ENCODE data around the gene BABAM1. TPM values are rescaled to one million over a fixed set of nuclear protein-coding genes. Genes with fewer than 3 reads are reported as not detected.

The BABAM1 gene
- total and polyA plus RNA-seq, 9 of the 15 experiments (the other 6 are each of a cell fraction or from before 2014, with no cell fraction given) = 14.7 to 160 (median 113) TPM

DNA sequence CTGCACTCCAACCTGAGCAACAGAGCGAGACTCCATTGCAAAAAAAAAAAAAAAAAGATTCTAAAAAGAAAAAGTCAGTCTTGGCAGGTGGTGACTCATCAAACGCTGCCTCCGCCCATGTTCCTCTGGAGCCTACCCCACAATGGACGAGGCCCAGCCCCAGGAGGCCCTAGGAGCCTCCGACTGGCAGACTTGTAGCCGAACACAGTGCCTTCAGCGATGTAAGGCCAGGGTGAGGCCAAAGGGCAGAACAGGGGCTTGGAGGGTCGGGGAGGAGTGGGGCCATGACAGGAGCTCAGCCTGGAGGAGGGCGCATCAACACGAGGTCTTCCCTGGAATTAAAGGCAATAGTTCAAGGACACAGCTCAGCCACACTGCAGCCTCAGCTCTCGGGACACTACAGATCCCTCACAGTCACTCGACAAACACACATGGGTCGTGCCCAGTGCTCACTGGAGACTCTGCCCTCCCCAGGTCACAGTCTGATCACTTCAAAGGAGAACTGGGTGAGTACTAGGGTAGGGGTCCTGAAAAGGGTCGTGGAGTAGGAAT is 47.0 kb upstream of the BABAM1 start (continued):
- TF ChIP-seq, protein P1, sequence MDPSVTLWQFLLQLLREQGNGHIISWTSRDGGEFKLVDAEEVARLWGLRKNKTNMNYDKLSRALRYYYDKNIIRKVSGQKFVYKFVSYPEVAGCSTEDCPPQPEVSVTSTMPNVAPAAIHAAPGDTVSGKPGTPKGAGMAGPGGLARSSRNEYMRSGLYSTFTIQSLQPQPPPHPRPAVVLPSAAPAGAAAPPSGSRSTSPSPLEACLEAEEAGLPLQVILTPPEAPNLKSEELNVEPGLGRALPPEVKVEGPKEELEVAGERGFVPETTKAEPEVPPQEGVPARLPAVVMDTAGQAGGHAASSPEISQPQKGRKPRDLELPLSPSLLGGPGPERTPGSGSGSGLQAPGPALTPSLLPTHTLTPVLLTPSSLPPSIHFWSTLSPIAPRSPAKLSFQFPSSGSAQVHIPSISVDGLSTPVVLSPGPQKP (CRISPR knock-in tag; IDR thresholded peaks at IDR 0.05) = no peak
- no peak for TF ChIP-seq RBM14 (IDR thresholded peaks at IDR 0.05; ENCODE audit: borderline replicate concordance, insufficient read depth, low read depth, low read length)
- TF ChIP-seq, protein P2, sequence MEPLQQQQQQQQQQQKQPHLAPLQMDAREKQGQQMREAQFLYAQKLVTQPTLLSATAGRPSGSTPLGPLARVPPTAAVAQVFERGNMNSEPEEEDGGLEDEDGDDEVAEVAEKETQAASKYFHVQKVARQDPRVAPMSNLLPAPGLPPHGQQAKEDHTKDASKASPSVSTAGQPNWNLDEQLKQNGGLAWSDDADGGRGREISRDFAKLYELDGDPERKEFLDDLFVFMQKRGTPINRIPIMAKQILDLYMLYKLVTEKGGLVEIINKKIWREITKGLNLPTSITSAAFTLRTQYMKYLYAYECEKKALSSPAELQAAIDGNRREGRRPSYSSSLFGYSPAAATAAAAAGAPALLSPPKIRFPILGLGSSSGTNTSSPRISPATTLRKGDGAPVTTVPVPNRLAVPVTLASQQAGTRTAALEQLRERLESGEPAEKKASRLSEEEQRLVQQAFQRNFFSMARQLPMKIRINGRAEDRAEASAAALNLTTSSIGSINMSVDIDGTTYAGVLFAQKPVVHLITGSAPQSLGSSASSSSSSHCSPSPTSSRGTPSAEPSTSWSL (CRISPR knock-in tag; IDR thresholded peaks at IDR 0.05; ENCODE audit: borderline replicate concordance) = no peak
- no peak for TF ChIP-seq CBX1 (IDR thresholded peaks at IDR 0.05; ENCODE audit: low read depth)
- TF ChIP-seq CSDE1 (IDR thresholded peaks at IDR 0.05) = no peak
- TF ChIP-seq, protein P3, sequence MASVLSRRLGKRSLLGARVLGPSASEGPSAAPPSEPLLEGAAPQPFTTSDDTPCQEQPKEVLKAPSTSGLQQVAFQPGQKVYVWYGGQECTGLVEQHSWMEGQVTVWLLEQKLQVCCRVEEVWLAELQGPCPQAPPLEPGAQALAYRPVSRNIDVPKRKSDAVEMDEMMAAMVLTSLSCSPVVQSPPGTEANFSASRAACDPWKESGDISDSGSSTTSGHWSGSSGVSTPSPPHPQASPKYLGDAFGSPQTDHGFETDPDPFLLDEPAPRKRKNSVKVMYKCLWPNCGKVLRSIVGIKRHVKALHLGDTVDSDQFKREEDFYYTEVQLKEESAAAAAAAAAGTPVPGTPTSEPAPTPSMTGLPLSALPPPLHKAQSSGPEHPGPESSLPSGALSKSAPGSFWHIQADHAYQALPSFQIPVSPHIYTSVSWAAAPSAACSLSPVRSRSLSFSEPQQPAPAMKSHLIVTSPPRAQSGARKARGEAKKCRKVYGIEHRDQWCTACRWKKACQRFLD (CRISPR knock-in tag; IDR thresholded peaks at IDR 0.05) = 0 out of 2 replicates have a peak, but pooled peaks have one; percentile 67
- TF ChIP-seq CXXC5 (CRISPR knock-in tag; IDR thresholded peaks at IDR 0.05) = 0 out of 2 replicates have a peak, but pooled peaks have one; percentile 21
- TF ChIP-seq, protein P4, sequence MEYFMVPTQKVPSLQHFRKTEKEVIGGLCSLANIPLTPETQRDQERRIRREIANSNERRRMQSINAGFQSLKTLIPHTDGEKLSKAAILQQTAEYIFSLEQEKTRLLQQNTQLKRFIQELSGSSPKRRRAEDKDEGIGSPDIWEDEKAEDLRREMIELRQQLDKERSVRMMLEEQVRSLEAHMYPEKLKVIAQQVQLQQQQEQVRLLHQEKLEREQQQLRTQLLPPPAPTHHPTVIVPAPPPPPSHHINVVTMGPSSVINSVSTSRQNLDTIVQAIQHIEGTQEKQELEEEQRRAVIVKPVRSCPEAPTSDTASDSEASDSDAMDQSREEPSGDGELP (CRISPR knock-in tag; IDR thresholded peaks at IDR 0.05; ENCODE audit: borderline replicate concordance) = peak; percentile 32; the same call in 1 of the 2 replicates
- no peak for TF ChIP-seq ESRRB (CRISPR knock-in tag; IDR thresholded peaks at IDR 0.05; ENCODE audit: borderline replicate concordance)
- no peak for TF ChIP-seq DIDO1 (tag; IDR thresholded peaks at IDR 0.05; ENCODE audit: low read depth)
- TF ChIP-seq, protein P5, sequence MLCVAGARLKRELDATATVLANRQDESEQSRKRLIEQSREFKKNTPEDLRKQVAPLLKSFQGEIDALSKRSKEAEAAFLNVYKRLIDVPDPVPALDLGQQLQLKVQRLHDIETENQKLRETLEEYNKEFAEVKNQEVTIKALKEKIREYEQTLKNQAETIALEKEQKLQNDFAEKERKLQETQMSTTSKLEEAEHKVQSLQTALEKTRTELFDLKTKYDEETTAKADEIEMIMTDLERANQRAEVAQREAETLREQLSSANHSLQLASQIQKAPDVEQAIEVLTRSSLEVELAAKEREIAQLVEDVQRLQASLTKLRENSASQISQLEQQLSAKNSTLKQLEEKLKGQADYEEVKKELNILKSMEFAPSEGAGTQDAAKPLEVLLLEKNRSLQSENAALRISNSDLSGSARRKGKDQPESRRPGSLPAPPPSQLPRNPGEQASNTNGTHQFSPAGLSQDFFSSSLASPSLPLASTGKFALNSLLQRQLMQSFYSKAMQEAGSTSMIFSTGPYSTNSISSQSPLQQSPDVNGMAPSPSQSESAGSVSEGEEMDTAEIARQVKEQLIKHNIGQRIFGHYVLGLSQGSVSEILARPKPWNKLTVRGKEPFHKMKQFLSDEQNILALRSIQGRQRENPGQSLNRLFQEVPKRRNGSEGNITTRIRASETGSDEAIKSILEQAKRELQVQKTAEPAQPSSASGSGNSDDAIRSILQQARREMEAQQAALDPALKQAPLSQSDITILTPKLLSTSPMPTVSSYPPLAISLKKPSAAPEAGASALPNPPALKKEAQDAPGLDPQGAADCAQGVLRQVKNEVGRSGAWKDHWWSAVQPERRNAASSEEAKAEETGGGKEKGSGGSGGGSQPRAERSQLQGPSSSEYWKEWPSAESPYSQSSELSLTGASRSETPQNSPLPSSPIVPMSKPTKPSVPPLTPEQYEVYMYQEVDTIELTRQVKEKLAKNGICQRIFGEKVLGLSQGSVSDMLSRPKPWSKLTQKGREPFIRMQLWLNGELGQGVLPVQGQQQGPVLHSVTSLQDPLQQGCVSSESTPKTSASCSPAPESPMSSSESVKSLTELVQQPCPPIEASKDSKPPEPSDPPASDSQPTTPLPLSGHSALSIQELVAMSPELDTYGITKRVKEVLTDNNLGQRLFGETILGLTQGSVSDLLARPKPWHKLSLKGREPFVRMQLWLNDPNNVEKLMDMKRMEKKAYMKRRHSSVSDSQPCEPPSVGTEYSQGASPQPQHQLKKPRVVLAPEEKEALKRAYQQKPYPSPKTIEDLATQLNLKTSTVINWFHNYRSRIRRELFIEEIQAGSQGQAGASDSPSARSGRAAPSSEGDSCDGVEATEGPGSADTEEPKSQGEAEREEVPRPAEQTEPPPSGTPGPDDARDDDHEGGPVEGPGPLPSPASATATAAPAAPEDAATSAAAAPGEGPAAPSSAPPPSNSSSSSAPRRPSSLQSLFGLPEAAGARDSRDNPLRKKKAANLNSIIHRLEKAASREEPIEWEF (CRISPR knock-in tag; IDR thresholded peaks at IDR 0.05) = no peak
- no peak for TF ChIP-seq ZNF124 (CRISPR knock-in tag; IDR thresholded peaks at IDR 0.05)
- no peak for TF ChIP-seq MECOM (CRISPR knock-in tag; IDR thresholded peaks at IDR 0.05)
- TF ChIP-seq PHTF2 (CRISPR knock-in tag; IDR thresholded peaks at IDR 0.05) = no peak
- TF ChIP-seq TARDBP (IDR thresholded peaks at IDR 0.05) = no peak
- TF ChIP-seq CBX8 (IDR thresholded peaks at IDR 0.05; ENCODE audit: borderline replicate concordance, extremely low read depth, low read depth, low read length, poor library complexity, severe bottlenecking) = no peak
- TF ChIP-seq ZNF778 (CRISPR knock-in tag; IDR thresholded peaks at IDR 0.05) = no peak
- no peak for TF ChIP-seq SRSF7 (optimal IDR thresholded peaks at IDR 0.05; ENCODE audit: low read depth, low read length)

All from K562 (cell line).